AG09319 (cell line): ENCODE data around the gene USP47.
A peak's percentile ranks its signal among the peaks of the same experiment; 100 is the strongest.

ENCODE experiments used
- DNase-seq: peaks from one replicate; pipeline ENCODE4 v3.0.0-alpha.2; 2010; ENCODE audit warnings: low read depth; ENCODE audit errors: extremely low read depth
- CTCF ChIP-seq: IDR thresholded peaks from 2 replicates; pipeline ENCODE4 v1.5.1; 2011; ENCODE audit warnings: low read depth, mild to moderate bottlenecking, inconsistent platforms, low read length, moderate library complexity

The USP47 gene

GRCh38 chr11:11971906-11972547, 130.3 kb downstream of the USP47 start:
- TF ChIP-seq CTCF, result no peak
- DNase-seq, result no peak

GRCh38 chr11:11972730-11973341, 131.1 kb downstream of the USP47 start:
- DNase-seq, result no peak
- no peak for TF ChIP-seq CTCF

- peak; percentile 31 for DNase-seq
- TF ChIP-seq CTCF, result no peak
These were observed 131.6 kb downstream of the USP47 start for GRCh38 chr11:11973361-11973800.

- DNase-seq, result no peak
- no peak for TF ChIP-seq CTCF
These were observed 132.1 kb downstream of the USP47 start for GRCh38 chr11:11973866-11974265.

GRCh38 chr11:11975201-11976092, 133.7 kb downstream of the USP47 start:
- no peak for TF ChIP-seq CTCF
- DNase-seq, result no peak

- TF ChIP-seq CTCF, result no peak
- DNase-seq, result no peak
These were observed 134.8 kb downstream of the USP47 start for GRCh38 chr11:11976481-11977127.
